Smooth muscle cell (in vitro differentiated cells): ENCODE measurements around the gene KCND3. TPM values are rescaled to one million over a fixed set of nuclear protein-coding genes. Genes with fewer than 3 reads are reported as not detected.

Experiments used
- DNase-seq: peaks from one replicate; lab custom pipeline; 2025; ENCODE audit not compliant: unreplicated experiment; lab: John Stamatoyannopoulos, UW
- H2AFZ ChIP-seq: fragments of 200-600 bp; sonication (generic); 2 replicates; pipeline ENCODE4 v1.6.0; 2016; ENCODE audit warnings: antibody characterized with exemption, low read depth, mild to moderate bottlenecking
- H3F3A ChIP-seq: fragments of 200-600 bp; sonication (generic); 2 replicates; pipeline ENCODE4 v1.6.0; 2017; ENCODE audit warnings: antibody characterized with exemption, low read depth
- H3K27ac ChIP-seq: fragments of 200-600 bp; sonication (generic); 2 replicates; pipeline ENCODE4 v1.5.1; 2016; ENCODE audit warnings: low read depth, mild to moderate bottlenecking
- H3K27me3 ChIP-seq: fragments of 200-600 bp; sonication (generic); 2 replicates; pipeline ENCODE4 v1.6.1; 2016; ENCODE audit warnings: low read depth, mild to moderate bottlenecking
- H3K36me3 ChIP-seq: fragments of 200-600 bp; sonication (generic); 2 replicates; pipeline ENCODE4 v1.5.1; 2016; ENCODE audit warnings: low read depth
- H3K4me1 ChIP-seq: fragments of 200-600 bp; sonication (generic); 2 replicates; pipeline ENCODE4 v1.5.1; 2016; ENCODE audit warnings: low read depth
- H3K4me2 ChIP-seq: fragments of 200-600 bp; sonication (generic); 2 replicates; pipeline ENCODE4 v1.6.0; 2016; ENCODE audit warnings: mild to moderate bottlenecking
- H3K4me3 ChIP-seq: fragments of 200-600 bp; sonication (generic); 2 replicates; pipeline ENCODE4 v1.5.1; 2016; ENCODE audit warnings: mild to moderate bottlenecking
- H3K79me2 ChIP-seq: fragments of 200-600 bp; sonication (generic); 2 replicates; pipeline ENCODE4 v1.6.0; 2016; ENCODE audit warnings: low read depth, mild to moderate bottlenecking
- H3K9ac ChIP-seq: fragments of 200-600 bp; sonication (generic); 2 replicates; pipeline ENCODE4 v1.6.0; 2016; ENCODE audit warnings: low read depth
- H3K9me3 ChIP-seq: fragments of 200-600 bp; sonication (generic); replicated peaks from 2 replicates; pipeline ENCODE4 v1.5.1; 2016; ENCODE audit warnings: low read depth
- H4K20me1 ChIP-seq: fragments of 200-600 bp; sonication (generic); 2 replicates; pipeline ENCODE4 v1.6.0; 2016; ENCODE audit warnings: low read depth
- WGBS: methylation state at CpG from one replicate; pipeline ENCODE4 v1.1.7; 2016; ENCODE audit warnings: low lambda C conversion rate; 5-methylcytosine and 5-hydroxymethylcytosine counted together
- polyA plus RNA-seq: library from polyadenylated mRNA; unstranded; fragments of >200 nt; fragmentation: Nextera tagmentation; extraction: Ambion mirVana; gene quantifications from 2 replicates; pipeline ENCODE4 v1.2.1, GENCODE V29; 2016
- total RNA-seq: library from RNA; depleted of rRNA; stranded (reverse); fragments of >200 nt; gene quantifications from 2 replicates; pipeline ENCODE4 v1.2.3, GENCODE V29; 2014
- TF ChIP-seq, protein P1 (sequence below): fragments of 200-600 bp; sonication (generic); IDR thresholded peaks from 2 replicates; pipeline ENCODE4 v1.5.1; 2017; ENCODE audit warnings: borderline replicate concordance, mild to moderate bottlenecking, antibody characterized with exemption; ENCODE audit not compliant: insufficient read depth, poor library complexity, severe bottlenecking

The KCND3 gene
- total and polyA plus RNA-seq, 2 experiments from 2014 or later = 0.97 to 2.2 TPM

DNA sequence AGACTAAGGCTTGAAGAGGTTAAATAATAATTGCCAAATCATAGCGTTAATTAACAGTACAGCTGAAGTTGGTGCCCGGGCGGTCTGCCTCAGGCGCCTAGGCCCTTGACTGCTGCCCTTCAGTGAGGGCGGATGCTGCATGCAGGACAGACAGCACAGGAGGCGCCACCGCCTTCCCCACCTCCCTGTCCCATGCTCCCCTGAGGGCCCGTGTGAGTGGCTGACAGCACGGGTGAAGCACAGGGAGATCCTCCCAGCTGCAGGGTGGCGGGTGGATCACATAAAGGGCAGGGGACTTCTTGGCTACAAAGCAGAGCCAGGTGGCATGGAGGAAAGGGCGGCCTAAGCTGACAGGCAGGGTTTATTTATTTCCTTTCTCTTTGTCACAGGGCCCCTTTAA lies 184.7 kb downstream of the KCND3 start:
- Histone ChIP-seq H3K9me3 (no peaks in the 10 kb centered on the region), H3K27ac (no peak overlapping the region), H3K9ac (no peak overlapping the region), H3K36me3 (no peaks in the 10 kb centered on the region), H2AFZ (no peak overlapping the region), H3K79me2 (no peaks in the 10 kb centered on the region), H3K4me1 (no peaks in the 10 kb centered on the region), H3K27me3 (no peaks in the 10 kb centered on the region), H4K20me1 (no peaks in the 10 kb centered on the region), H3K4me3 (no peak overlapping the region), H3K4me2 (no peak overlapping the region), H3F3A (no peaks in the 10 kb centered on the region)
- no peak for DNase-seq
- TF ChIP-seq, protein P1, sequence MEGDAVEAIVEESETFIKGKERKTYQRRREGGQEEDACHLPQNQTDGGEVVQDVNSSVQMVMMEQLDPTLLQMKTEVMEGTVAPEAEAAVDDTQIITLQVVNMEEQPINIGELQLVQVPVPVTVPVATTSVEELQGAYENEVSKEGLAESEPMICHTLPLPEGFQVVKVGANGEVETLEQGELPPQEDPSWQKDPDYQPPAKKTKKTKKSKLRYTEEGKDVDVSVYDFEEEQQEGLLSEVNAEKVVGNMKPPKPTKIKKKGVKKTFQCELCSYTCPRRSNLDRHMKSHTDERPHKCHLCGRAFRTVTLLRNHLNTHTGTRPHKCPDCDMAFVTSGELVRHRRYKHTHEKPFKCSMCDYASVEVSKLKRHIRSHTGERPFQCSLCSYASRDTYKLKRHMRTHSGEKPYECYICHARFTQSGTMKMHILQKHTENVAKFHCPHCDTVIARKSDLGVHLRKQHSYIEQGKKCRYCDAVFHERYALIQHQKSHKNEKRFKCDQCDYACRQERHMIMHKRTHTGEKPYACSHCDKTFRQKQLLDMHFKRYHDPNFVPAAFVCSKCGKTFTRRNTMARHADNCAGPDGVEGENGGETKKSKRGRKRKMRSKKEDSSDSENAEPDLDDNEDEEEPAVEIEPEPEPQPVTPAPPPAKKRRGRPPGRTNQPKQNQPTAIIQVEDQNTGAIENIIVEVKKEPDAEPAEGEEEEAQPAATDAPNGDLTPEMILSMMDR = no peak
- 92% methylated on average over 11 of the region's 11 CpGs for WGBS

DNA sequence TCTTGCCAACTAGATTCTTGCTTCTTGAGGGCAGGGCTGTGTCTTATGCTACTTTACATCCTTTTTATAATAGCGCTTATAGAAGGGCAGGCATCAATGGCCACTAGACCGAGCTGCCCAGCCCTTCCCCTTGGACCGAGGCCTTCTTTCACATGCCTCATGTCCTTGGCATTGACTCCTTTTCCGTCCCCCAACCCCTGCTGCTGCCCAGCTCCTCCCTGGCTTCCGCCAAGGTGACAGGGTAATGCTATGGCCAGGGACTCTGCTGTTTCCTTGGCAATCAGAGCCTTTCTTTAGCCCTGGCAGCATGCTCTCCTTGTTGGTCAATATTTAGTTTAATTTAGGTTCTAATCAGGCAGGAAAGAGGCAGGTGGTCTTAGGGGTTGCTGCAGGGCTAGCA lies 185.5 kb downstream of the KCND3 start:
- Histone ChIP-seq H3K9ac (no peak overlapping the region), H3F3A (no peaks in the 10 kb centered on the region), H3K9me3 (no peaks in the 10 kb centered on the region), H3K4me3 (no peak overlapping the region), H3K36me3 (no peaks in the 10 kb centered on the region), H3K27me3 (no peaks in the 10 kb centered on the region), H3K4me1 (no peaks in the 10 kb centered on the region), H3K79me2 (no peaks in the 10 kb centered on the region), H2AFZ (no peak overlapping the region), H4K20me1 (no peaks in the 10 kb centered on the region), H3K4me2 (no peak overlapping the region), H3K27ac (no peak overlapping the region)
- TF ChIP-seq, protein P1 = no peak
- WGBS = 96% methylated on average over 5 of the region's 5 CpGs
- DNase-seq = no peak

DNA sequence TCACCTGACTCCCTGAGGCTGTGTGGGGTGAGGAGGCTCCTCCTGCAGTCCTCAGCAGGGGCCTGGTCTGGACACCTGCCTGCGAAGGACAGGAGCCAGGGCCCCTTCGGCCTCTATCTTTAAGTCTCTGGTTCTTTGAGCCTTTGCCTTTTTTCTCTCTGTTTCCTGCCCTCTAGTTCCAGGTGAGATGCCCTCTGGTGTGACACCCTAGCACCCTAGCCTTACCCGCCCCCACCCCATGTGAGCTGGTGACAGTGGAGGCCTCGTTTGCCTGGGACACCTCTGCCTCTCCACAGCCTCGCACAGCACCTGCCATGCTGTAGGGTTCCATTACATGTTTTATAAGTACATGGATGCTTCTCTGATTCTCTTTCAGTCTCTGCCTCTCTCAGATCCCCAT lies 186.5 kb downstream of the KCND3 start:
- 93% methylated on average over 5 of the region's 5 CpGs for WGBS
- Histone ChIP-seq H3K4me2 (no peak overlapping the region), H4K20me1 (no peaks in the 10 kb centered on the region), H3K4me3 (no peak overlapping the region), H3K9me3 (no peaks in the 10 kb centered on the region), H2AFZ (no peak overlapping the region), H3K36me3 (no peaks in the 10 kb centered on the region), H3K9ac (no peak overlapping the region), H3K4me1 (no peaks in the 10 kb centered on the region), H3K79me2 (no peaks in the 10 kb centered on the region), H3K27me3 (no peaks in the 10 kb centered on the region), H3F3A (no peaks in the 10 kb centered on the region), H3K27ac (no peak overlapping the region)
- DNase-seq = no peak
- TF ChIP-seq, protein P1 = no peak

DNA sequence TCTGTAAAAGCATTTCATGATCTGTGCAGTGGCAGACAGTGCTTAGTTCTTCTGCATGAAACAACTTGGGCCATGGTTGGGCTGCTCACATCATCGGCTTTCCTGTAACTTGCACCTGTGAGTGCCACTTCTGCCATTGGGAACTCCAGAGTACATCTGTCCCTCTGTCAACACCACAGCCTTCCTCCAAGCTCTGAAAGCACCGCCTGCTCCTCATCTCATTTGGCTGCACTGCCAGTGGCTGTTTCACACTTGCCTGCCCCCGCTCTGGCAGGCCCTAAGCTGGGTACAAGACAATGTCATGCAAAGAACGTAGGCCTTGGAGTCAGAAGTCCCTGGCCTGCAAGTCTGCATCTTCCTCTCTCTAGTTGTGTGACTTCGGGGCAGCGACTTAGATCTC lies 187.4 kb downstream of the KCND3 start:
- Histone ChIP-seq H3K9me3 (no peaks in the 10 kb centered on the region), H3K27ac (no peak overlapping the region), H3F3A (no peaks in the 10 kb centered on the region), H3K4me1 (no peaks in the 10 kb centered on the region), H4K20me1 (no peaks in the 10 kb centered on the region), H3K79me2 (no peaks in the 10 kb centered on the region), H3K9ac (no peak overlapping the region), H3K27me3 (no peaks in the 10 kb centered on the region), H3K4me2 (no peak overlapping the region), H2AFZ (no peak overlapping the region), H3K4me3 (no peak overlapping the region), H3K36me3 (no peaks in the 10 kb centered on the region)
- TF ChIP-seq, protein P1 = no peak
- DNase-seq = no peak
- 91% methylated on average over 6 of the region's 6 CpGs for WGBS
